NCI-H446 treated with DMSO at 0.1 percent for 48 hours (cell line): ENCODE results near the gene GOLGA6L22.
"Not testable (repeated sequence)": the region's sequence is repeated elsewhere in the genome, so short reads cannot be mapped to it uniquely, and the experiment has no call there.

Experiments
- DNase-seq: peaks from one replicate; lab custom pipeline; 2025; lab: John Stamatoyannopoulos, UW

GOLGA6L22 gene, protein sequence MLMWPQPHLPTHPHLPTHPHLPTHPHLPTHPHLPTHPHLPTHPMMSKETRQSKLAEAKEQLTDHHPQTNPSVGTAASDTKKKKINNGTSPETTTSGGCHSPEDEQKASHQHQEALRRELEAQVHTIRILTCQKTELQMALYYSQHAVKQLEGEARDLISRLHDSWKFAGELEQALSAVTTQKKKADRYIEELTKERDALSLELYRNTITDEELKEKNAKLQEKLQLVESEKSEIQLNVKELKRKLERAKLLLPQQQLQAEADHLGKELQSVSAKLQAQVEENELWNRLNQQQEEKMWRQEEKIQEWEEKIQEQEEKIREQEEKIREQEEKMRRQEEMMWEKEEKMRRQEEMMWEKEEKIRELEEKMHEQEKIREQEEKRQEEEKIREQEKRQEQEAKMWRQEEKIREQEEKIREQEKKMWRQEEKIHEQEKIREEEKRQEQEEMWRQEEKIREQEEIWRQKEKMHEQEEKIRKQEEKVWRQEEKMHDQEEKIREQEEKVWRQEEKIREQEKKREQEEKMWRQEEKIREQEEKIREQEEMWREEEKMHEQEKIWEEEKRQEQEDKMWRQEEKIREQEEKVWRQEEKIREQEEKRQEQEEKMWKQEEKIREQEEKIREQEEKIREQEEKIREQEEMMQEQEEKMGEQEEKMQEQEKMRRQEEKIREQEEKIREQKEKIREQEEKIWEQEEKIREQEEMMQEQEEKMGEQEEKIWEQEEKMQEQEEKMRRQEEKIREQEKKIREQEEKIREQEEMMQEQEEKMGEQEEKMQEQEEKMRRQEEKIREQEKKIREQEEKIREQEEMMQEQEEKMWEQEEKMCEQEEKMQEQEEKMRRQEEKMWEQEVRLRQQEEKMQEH

DNA sequence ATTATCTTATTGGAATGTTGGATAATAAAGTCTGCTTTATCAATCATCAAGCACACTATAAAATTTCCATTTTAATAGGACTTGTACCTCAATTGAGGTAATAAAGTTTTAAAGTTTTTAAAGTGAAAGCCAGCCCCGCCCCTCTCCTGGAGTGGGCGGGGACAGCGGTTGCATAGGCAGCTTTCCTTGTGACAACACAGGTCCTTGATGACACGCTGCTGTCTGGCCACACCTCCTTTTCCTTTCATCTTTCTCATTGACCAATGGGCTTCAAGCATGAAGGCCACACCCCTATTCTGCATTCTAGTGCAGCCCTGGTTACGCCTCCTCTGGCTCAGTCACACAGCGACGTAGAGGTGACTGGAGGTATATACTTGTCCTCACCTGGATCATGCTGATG is at the start of gene GOLGA6L22:
Gene GOLGA6L22 (plus strand): TSS at position 301 of the 400 bp plus-strand sequence. CDS start 91 bp downstream, at position 392.
- not testable (repeated sequence) for DNase-seq

DNA sequence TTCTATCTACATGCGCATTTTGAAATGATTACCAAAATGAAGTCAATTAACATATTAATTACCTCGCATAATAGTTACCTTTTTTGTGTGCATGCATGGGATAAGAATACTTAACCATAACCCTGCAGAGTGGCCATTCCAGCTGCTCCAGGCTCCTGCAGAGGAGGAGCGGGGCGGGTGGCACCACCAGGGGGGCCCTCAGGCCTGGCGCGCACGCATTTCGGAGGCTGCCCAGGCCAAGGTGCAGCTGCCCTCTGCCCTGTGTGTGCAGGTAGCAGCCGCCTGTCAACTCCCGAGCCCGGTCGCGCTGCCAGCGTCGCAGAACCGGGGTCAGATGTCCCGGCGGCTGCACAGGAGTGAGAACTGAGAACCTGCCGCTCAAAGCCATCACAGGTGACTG is 41.4 kb upstream of the GOLGA6L22 start:
- DNase-seq, result not testable (repeated sequence)

DNA sequence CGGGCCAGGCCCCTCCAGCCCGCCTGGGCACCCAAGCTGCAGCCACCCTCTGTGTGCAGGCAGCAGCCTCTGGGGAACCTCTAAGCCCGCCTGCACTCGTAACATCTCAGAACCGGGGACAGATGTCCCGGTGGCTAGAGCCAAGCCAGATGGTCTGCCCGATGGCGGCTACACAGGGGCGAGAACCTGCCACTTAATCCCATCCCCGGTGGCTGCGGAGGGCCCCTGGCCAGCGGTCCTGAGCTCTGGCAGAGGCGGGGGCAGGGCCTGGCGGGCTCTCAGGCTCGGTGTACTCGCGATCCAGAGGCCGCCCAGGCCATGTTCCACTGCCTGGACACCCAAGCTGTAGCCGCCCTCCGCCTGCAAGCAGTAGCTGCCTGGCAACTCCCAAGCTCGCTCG is 40.9 kb upstream of the GOLGA6L22 start:
- DNase-seq, result not testable (repeated sequence)

DNA sequence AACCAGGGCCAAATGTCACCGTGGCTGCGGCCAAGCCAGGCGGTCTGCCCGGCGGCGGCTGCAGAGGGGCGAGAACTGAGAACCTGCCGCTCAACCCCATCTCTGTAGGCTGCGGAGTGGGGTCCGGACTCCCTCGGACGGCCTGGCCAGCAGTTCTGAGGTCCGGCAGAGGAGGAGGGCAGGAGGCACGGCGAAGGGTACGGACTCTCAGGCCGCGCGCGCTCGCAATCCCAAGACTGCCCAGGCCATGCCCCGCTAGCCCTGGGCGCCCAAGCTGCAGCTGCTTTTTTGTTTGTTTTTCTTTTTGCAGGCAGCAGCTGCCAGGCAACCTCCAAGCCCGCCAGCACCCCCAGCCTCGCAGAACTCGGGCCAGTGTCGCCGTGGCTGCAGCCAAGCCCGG is 40.5 kb upstream of the GOLGA6L22 start:
- DNase-seq, result not testable (repeated sequence)

DNA sequence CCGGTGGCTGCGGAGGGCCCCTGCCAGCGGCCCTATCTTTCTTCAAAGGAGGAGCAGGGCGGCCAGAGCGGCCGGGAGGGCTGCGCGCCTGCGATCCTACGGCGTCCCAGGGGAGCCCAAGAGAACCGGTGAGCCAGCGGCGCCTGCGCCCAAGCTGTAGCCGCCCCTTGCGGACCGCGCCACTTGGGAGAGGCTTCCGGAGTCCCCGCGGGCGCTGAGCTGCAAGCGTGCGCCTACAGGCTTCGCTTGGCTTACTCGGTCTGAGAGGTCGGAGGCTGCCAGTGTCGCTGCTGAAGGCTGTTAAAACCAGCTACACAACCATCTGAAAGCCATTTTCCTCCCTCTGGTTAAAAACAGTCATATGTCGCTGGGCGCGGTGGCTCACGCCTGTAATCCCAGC is 40.0 kb upstream of the GOLGA6L22 start:
- DNase-seq, result not testable (repeated sequence)

DNA sequence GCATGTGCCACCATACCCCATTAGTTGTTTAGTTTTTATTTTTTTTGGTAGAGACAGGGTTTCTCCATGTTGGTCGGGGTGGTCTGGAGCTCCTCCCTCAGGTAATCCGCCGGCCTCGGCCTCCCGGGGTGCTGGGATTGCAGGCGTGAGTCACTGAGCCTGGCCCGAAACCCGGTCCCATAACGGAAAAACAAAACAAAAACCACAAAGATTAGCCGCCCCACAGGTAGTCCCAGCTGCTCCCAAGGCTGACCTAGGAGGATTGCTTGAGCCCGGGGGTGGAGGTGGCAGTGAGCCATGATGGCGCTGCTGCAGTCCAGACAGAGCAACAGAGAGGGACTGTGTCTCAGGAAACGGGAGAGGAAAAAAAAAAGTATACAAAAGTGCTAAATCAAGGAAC is 38.4 kb upstream of the GOLGA6L22 start:
- not testable (repeated sequence) for DNase-seq

DNA sequence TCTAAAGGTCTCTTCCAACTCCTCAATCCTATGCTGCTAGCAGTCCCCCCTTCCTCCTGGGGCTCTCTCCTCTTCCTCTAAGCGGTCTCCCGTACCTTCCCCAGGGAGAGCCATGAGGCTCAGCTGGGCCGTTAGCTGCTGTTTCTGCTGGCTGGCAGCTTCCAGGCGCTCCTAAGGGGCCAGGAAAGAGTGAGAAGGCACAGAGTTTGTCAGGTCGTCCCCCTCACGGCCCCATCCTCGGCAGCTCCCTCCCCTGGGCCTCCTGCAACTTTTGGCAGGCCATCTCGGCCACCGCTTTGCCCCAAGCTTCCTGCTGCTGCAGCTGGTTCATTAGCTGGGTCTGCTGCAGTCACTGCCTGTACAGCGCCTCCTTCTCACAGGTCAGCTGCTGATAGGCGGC is 29.3 kb upstream of the GOLGA6L22 start:
- DNase-seq, result not testable (repeated sequence)

DNA sequence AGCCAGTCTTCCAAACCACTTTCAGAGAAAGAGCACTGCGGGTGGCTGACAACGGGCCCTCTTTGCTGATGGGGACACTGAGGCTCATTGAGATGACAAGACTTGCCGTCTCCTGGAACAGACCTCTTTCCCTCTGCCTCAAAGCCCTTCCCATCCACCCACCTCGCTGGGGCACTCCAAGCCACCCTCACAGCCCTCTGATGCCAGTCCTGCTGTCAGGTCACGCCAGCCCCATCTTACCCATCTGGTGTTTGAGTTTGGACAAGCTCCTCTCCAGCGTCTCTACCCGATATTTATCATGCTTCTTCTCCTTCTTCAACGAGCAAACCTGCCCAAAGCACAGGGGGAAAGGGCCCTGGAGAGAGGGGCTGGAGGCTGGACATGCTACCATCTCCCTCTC is 27.0 kb upstream of the GOLGA6L22 start:
- not testable (repeated sequence) for DNase-seq

DNA sequence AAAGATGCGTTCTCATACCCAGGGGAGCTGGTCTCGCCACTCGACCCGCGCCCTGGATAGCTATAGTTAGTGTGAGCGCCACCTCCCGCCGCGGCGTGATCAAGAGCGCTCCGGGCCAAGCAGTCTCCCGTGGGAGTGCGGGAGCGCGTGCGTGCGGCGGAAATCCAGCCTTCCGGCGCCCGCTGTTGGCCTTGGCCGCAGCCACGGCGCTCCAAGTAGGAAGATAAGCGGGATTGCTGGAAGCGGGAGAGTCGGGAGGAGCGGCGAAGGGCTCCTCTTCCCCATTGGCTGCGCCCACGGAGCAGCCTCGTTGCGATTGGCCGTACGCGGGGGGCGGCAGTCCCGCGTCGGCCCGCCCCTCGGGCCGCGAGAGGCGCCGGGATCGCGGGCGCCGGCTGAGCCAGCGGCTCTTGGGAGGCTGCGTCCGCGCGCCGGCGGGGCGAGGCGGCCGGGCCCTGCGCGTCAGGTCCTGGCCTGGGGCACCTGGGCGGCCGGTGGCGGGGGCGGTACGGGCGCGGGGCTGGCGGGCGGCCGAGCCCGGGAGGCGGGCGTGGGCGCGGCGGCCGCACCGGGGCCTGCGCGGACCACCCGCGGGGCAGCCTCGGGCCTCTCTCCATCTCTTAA is 35.9 kb downstream of the GOLGA6L22 start:
- DNase-seq, result not testable (repeated sequence)

DNA sequence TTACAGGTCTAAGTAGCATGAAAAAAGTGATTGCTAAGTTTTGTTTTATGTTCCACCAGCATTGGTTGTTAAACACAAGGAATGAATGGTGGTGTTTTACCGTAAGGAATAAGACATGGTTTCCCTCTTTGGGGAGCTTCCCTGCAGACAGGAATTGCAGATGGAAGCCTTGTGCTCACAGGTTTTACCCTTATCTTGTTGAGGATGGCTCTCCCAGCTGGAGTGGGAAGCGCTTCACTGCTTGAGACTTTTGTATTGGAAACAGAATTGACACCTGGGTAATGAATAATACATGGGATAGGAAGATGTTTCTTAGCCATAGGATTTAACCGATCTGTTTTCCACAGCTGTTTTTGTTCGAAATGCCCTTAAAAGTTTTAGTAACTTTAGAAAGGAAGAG is 38.5 kb downstream of the GOLGA6L22 start:
- DNase-seq, result not testable (repeated sequence)

DNA sequence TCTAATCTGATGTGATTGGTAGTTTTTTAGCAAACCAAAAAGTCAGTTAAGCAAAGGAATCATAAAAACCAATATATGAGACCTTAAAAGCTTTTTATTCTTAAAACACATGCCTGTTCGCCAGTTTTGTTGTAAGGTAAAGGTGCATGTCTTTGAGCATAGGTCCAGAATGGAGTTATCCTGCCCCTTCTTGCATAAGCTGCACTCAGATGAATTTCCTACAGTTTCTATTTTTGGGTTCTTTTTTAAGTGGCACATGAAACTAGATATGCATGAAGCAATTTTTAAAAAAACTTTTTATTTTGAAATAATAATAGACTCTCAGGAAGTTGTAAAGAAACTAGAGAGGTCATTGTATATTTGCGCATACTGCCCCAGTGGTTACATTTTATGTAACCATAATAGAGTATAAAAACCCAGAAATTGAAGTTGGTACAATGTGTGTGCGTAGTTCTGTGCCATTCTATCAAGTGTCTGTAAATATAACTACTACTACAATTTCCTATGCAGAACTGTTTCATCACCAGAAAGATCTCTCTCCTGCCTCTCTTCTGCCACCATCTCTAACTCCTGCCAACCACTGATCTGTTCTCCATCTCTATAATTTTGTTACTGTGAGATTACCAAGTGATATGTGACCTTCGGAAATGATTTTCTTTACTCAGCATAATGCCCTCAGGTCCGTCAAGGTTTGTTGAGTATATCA is 39.7 kb downstream of the GOLGA6L22 start:
- not testable (repeated sequence) for DNase-seq

DNA sequence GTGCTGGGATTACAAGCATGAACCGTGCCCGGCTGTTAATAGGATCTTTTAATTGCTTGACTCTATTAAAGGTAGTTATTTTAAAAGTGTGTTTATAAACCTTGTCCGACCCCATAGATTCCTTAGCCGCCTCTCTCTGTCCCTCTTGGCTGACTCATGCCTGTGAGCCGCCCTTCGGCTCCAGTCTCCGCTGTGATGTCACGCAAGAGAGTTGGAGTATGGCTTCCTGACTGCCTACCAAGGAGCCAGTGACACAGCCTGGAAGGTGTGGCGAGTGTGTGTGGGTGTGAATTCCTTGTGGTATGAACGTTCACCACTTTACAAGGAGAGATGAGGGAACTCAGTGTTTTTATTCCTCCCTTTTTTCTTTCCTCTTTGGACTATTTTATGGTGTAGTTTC is 43.6 kb downstream of the GOLGA6L22 start:
- DNase-seq, result not testable (repeated sequence)

DNA sequence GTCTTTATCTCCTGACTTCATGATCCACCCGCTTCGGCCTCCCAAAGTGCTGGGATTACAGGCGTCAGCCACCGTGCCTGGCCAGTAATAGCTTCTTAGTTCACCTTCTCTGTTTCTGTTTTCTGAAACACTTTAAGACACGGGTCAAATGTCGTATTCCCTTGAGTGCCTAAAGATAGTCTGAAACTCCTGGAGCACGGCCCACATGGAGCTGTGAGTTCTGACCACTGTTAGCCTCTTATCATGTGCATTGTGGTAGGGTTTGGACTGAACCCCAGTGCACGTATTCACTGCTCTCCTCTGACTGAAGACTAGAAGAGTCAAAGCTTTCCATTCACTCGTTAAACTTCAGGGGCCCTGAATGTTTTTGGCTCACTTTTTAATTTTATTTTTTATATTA is 48.3 kb downstream of the GOLGA6L22 start:
- not testable (repeated sequence) for DNase-seq

DNA sequence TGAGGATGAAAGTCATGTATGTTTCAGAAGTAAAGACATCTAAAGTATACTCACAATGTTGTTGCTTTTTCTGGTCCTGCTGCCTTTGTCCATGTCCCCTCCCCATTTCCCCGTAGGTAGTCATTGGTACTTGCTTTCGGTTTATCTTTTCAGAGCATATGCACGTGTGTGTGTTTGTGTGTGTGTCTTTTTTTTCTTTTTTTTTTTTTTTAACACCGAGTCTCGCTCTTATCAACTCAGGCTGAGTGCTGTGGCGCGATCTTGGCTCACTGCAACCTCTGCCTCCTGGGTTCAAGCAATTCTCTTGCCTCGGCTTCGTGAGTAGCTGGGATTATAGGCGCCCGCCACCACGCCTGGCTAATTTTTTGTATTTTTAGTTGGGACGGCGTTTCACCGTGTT is 57.4 kb downstream of the GOLGA6L22 start:
- DNase-seq, result not testable (repeated sequence)
